Measurements from ENCODE around the gene APCDD1. TPM values are rescaled to one million over a fixed set of nuclear protein-coding genes. Genes with fewer than 3 reads are reported as not detected.

APCDD1 gene
- total and polyA plus RNA-seq, 2 of the 8 experiments (the other 6 are each of a cell fraction or from before 2014, with no cell fraction given), result 2.6 to 3.6 TPM

GRCh38 chr18:10477863-10478260 is 23.4 kb downstream of the APCDD1 start:
- Histone ChIP-seq H3K23me2 (ENCODE audit: low read depth, low read length) (no peaks in the 10 kb centered on the region), H2BK5ac (ENCODE audit: low read depth, low read length) (no peak overlapping the region), H3K4ac (replicated peaks; ENCODE audit: insufficient read length, low read depth, low read length) (no peak overlapping the region), H3K4me3 (ENCODE audit: extremely low read depth in 1 of 4, insufficient read depth in 2 of 4, low read depth in 3 of 4, low read length in 4 of 4) (no peak overlapping the region), H4K5ac (ENCODE audit: insufficient read length, low read depth, low read length) (no peak overlapping the region), H3K27ac (ENCODE audit: low read depth, low read length) (no peak overlapping the region), H4K91ac (replicated peaks; ENCODE audit: insufficient read length, low read length) (no peak overlapping the region), H2BK20ac (ENCODE audit: low read length) (no peak overlapping the region), H2AFZ (ENCODE audit: low read length) (no peak overlapping the region), H3K79me1 (ENCODE audit: low read depth, low read length) (no peaks in the 10 kb centered on the region), H3K23ac (ENCODE audit: insufficient read length) (no peak overlapping the region), H3K36me3 (ENCODE audit: control insufficient read depth in 2 of 4, insufficient read depth in 4 of 4, low read length in 3 of 4) (no peaks in the 10 kb centered on the region), H3K9me3 (ENCODE audit: insufficient read depth in 2 of 2, low read depth in 1 of 2, low read length in 1 of 2) (no peaks in the 10 kb centered on the region), H2BK15ac (ENCODE audit: low read length) (no peak overlapping the region), H3K56ac (replicated peaks; ENCODE audit: insufficient read length, low read depth, low read length) (no peak overlapping the region), H3K4me2 (ENCODE audit: insufficient read depth in 1 of 2, low read depth in 2 of 2, low read length in 2 of 2) (peak overlapping the region in 1 of 2 experiments; percentile 29; a peak in 2 of 4 replicates), H4K8ac (ENCODE audit: extremely low read depth, insufficient read depth, low read length) (no peak overlapping the region), H2BK120ac (replicated peaks; ENCODE audit: low read depth, low read length) (no peak overlapping the region), H2AK5ac (ENCODE audit: low read depth, low read length) (no peak overlapping the region), H3K14ac (ENCODE audit: insufficient read length) (no peak overlapping the region), H3K27me3 (replicated peaks in 1 of 4; ENCODE audit: control insufficient read depth in 3 of 4, extremely low read depth in 1 of 4, insufficient read depth in 3 of 4, low read length in 3 of 4) (peaks cover 9 to 37% (median 28%) of the 10 kb centered on the region in 4 experiments), H3K9ac (replicated peaks in 1 of 4; ENCODE audit: extremely low read depth in 1 of 4, low read depth in 3 of 4, low read length in 3 of 4) (no peak overlapping the region), H3K18ac (ENCODE audit: extremely low read depth, low read length) (no peak overlapping the region), H3K4me1 (replicated peaks in 1 of 4; ENCODE audit: control insufficient read depth in 3 of 4, insufficient read depth in 4 of 4, low read length in 3 of 4) (peaks cover 1 to 16% (median 6%) of the 10 kb centered on the region in 4 experiments; a peak in 5 of 7 replicates), H4K20me1 (replicated peaks in 1 of 2; ENCODE audit: control insufficient read depth in 1 of 2, insufficient read depth in 2 of 2, low read length in 2 of 2) (no peaks in the 10 kb centered on the region), H2BK12ac (ENCODE audit: low read depth, low read length) (no peak overlapping the region; the same call in 1 of the 2 replicates), H3K79me2 (ENCODE audit: control insufficient read depth in 1 of 2, insufficient read depth in 2 of 2, low read length in 2 of 2) (no peaks in the 10 kb centered on the region)
- ChIA-PET POLR2A (ENCODE audit: partially characterized antibody) (no interaction called here), CTCF (ENCODE audit: partially characterized antibody) (interaction anchor here (0.5 to 1.5 kb wide), 3 partner anchors 506 to 1412 kb away, joined by 3 read pairs; no protein-coding TSS in a partner anchor)
- no peak for DNase-seq (ENCODE audit: low read depth in 1 of 2, low spot score in 2 of 2)
- 71% methylated on average over 2 of the region's 2 CpGs; no CpG with 5 or more reads in 1 of the 2 experiments for WGBS, 2 experiments (ENCODE audit: extremely low coverage in 1 of 2, insufficient coverage in 1 of 2, insufficient read length in 1 of 2, insufficient replicate concordance in 2 of 2, low coverage in 1 of 2, low lambda C conversion rate in 2 of 2, missing lambda C conversion rate in 1 of 2)
- no peak for FAIRE-seq
- TF ChIP-seq CBX8 (IDR thresholded peaks at IDR 0.05; ENCODE audit: borderline replicate concordance, low read depth, low read length) (no peak), SRF (IDR thresholded peaks at IDR 0.05; ENCODE audit: low read depth, low read length) (no peak), TAF1 (IDR thresholded peaks at IDR 0.05; ENCODE audit: low read depth, low read length) (no peak), EZH2 (IDR thresholded peaks at IDR 0.05; ENCODE audit: low read depth, low read length, severe bottlenecking) (no peak), ZNF274 (IDR thresholded peaks at IDR 0.05; ENCODE audit: borderline replicate concordance, extremely low read depth, low read length) (no peak), FOSL1 (IDR thresholded peaks at IDR 0.05; ENCODE audit: insufficient read depth, low read depth, low read length) (no peak), BRCA1 (IDR thresholded peaks at IDR 0.05; ENCODE audit: low read depth, low read length) (no peak)

Measured in H1 (cell line).